ENCODE measurements around the gene PHF21A. TPM values are rescaled to one million over a fixed set of nuclear protein-coding genes. Genes with fewer than 3 reads are reported as not detected.

Gene PHF21A
- total and polyA plus RNA-seq, 2 of the 8 experiments (the other 6 are each of a cell fraction or from before 2014, with no cell fraction given): 17.6 to 40.3 TPM

DNA sequence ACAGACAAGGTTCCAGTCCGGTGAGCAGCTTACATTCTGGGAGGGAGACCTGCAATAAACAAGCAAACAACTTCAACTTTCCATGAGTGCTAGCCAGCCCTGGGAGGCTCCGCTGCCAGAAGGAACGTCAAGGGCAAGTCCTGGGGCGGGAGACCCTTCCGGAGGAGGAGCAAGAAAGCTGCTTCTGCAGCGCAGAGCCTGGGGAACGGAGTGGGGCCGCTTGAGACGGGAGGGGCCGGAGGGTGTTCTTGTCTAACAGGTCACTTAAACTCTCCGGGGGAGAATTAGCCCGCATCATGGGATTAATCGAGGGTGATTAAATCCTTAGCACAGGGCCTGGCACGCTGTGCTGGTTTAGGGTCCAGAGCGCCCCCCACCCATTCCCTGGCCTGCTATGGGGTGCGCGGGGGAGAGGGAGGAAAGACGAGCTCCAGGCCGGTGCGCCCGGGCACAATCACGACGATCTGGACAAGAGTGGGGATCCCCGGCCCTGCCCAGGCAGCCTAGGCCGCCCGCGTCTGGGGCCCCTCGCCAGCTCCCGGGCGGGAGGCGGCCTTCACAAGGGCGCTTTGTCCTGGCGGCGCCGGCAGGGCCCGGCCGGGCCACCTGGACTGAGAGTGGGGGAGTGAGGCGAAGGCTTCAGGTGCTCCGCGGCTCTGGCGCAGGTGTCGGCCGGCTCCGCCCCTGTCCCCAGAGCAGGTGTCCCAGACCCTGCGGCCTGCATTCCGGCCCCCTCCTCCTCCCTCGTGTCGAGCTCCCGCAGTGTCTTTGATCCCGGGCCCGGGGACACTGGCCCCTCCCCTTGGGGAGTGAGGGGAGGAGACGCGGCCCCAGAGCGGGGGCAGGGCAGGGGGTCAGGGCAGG lies 199.5 kb downstream of the PHF21A start (continued):
- TF ChIP-seq SP1 (IDR thresholded peaks at IDR 0.05; ENCODE audit: low read depth, low read length) (peak; percentile 54; the same call in 1 of the 2 replicates), GTF2F1 (IDR thresholded peaks at IDR 0.05; ENCODE audit: borderline replicate concordance, low read depth, low read length) (no peak), SIX5 (IDR thresholded peaks at IDR 0.05; ENCODE audit: low read depth, low read length) (no peak), KDM5A (IDR thresholded peaks at IDR 0.05; ENCODE audit: low read length) (no peak), TAF1 (IDR thresholded peaks at IDR 0.05; ENCODE audit: low read depth, low read length) (peak; percentile 72), TCF12 (IDR thresholded peaks at IDR 0.05; ENCODE audit: low read depth, low read length) (peak; percentile 97), CEBPB (IDR thresholded peaks at IDR 0.05; ENCODE audit: low read depth, low read length) (no peak), CHD2 (IDR thresholded peaks at IDR 0.05; ENCODE audit: low read length) (no peak), ASH2L (IDR thresholded peaks at IDR 0.05; ENCODE audit: low read length) (peak; percentile 28), SIN3A (conservative IDR thresholded peaks at IDR 0.05 in 1 of 2, IDR thresholded peaks at IDR 0.05 in 1 of 2; ENCODE audit: low read depth in 1 of 2, low read length in 2 of 2) (peak in 1 of 2 experiments; percentile 19; a peak in 1 of 4 replicates), POU5F1 (IDR thresholded peaks at IDR 0.05; ENCODE audit: low read depth, low read length) (no peak), RXRA (IDR thresholded peaks at IDR 0.05; ENCODE audit: insufficient read depth, low read depth, low read length) (no peak), SUZ12 (IDR thresholded peaks at IDR 0.05; ENCODE audit: low read length) (no peak), KDM4A (IDR thresholded peaks at IDR 0.05; ENCODE audit: low read depth, low read length, severe bottlenecking) (peak; percentile 20), EGR1 (IDR thresholded peaks at IDR 0.05; ENCODE audit: borderline replicate concordance, low read depth, low read length) (no peak), TEAD4 (IDR thresholded peaks at IDR 0.05; ENCODE audit: low read depth, low read length) (peak; percentile 95), PHF8 (conservative IDR thresholded peaks at IDR 0.05; ENCODE audit: low read depth, low read length) (peak; percentile 62; the same call in 1 of the 2 replicates), NRF1 (IDR thresholded peaks at IDR 0.05; ENCODE audit: low read depth, low read length) (peak; percentile 10; the same call in 1 of the 2 replicates)
- TF ChIP-seq, protein P1, sequence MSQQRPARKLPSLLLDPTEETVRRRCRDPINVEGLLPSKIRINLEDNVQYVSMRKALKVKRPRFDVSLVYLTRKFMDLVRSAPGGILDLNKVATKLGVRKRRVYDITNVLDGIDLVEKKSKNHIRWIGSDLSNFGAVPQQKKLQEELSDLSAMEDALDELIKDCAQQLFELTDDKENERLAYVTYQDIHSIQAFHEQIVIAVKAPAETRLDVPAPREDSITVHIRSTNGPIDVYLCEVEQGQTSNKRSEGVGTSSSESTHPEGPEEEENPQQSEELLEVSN (IDR thresholded peaks at IDR 0.05): peak; percentile 58; the same call in 1 of the 2 replicates
- TF ChIP-seq, protein P2, sequence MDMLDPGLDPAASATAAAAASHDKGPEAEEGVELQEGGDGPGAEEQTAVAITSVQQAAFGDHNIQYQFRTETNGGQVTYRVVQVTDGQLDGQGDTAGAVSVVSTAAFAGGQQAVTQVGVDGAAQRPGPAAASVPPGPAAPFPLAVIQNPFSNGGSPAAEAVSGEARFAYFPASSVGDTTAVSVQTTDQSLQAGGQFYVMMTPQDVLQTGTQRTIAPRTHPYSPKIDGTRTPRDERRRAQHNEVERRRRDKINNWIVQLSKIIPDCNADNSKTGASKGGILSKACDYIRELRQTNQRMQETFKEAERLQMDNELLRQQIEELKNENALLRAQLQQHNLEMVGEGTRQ (IDR thresholded peaks at IDR 0.05; ENCODE audit: low read length): no peak
- TF ChIP-seq, protein P3, sequence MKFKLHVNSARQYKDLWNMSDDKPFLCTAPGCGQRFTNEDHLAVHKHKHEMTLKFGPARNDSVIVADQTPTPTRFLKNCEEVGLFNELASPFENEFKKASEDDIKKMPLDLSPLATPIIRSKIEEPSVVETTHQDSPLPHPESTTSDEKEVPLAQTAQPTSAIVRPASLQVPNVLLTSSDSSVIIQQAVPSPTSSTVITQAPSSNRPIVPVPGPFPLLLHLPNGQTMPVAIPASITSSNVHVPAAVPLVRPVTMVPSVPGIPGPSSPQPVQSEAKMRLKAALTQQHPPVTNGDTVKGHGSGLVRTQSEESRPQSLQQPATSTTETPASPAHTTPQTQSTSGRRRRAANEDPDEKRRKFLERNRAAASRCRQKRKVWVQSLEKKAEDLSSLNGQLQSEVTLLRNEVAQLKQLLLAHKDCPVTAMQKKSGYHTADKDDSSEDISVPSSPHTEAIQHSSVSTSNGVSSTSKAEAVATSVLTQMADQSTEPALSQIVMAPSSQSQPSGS (IDR thresholded peaks at IDR 0.05; ENCODE audit: low read length): no peak
